Cardiac muscle cell (in vitro differentiated cells and primary cell): ENCODE measurements around the gene GSE1. TPM values are rescaled to one million over a fixed set of nuclear protein-coding genes. Genes with fewer than 3 reads are reported as not detected.

Source experiments
- DNase-seq, 2 donors: peaks; one replicate each; pipeline versions ENCODE4 v3.0.0 to v3.0.0-alpha.2; 2010 to 2017; ENCODE audit warnings: low read depth in 1 of 2, low spot score in 1 of 2
- H3K27ac ChIP-seq: fragments of 200-600 bp; sonication (generic); 2 replicates; pipeline ENCODE4 v1.5.1; 2016
- H3K27me3 ChIP-seq: fragments of 200-600 bp; sonication (generic); 2 replicates; pipeline ENCODE4 v1.6.0; 2016; ENCODE audit warnings: control low read depth
- H3K36me3 ChIP-seq: fragments of 200-600 bp; sonication (generic); 2 replicates; pipeline ENCODE4 v1.5.1; 2016; ENCODE audit warnings: control low read depth
- H3K4me1 ChIP-seq: fragments of 200-600 bp; sonication (generic); 2 replicates; pipeline ENCODE4 v1.8.1; 2017; ENCODE audit warnings: low read depth, mild to moderate bottlenecking, mixed run types
- H3K4me3 ChIP-seq: fragments of 200-600 bp; sonication (generic); 2 replicates; pipeline ENCODE4 v1.5.1; 2016; ENCODE audit warnings: mild to moderate bottlenecking
- H3K9me3 ChIP-seq: fragments of 200-600 bp; sonication (generic); 2 replicates; pipeline ENCODE4 v1.5.1; 2017; ENCODE audit warnings: low read depth, mild to moderate bottlenecking, control low read depth
- CTCF ChIP-seq: IDR thresholded peaks from 2 replicates; pipeline ENCODE4 v1.5.1; 2012; ENCODE audit warnings: low read depth, mild to moderate bottlenecking, low read length
- polyA plus RNA-seq: library from polyadenylated mRNA; unstranded; fragments of >200 nt; fragmentation: Nextera tagmentation; extraction: Ambion mirVana; gene quantifications from 2 replicates; pipeline ENCODE4 v1.2.1, GENCODE V29; 2016
- total RNA-seq: library from RNA; depleted of rRNA; stranded (reverse); fragments of >200 nt; gene quantifications from 2 replicates; pipeline ENCODE4 v1.2.3, GENCODE V29; 2016

GSE1 gene
- total and polyA plus RNA-seq, 2 experiments from 2014 or later = 48.8 to 174 TPM

- H3K4me3 ChIP-seq = peak overlapping the region; percentile 75
- peak in 1 of 2 donors; percentile 75 for DNase-seq
These were observed 2.1 kb downstream of the GSE1 start for GRCh38 chr16:85615014-85615851.

GRCh38 chr16:85615852-85616606 is 2.9 kb downstream of the GSE1 start:
- H3K36me3 ChIP-seq = no peaks in the 10 kb centered on the region
- peak; percentile 85 to 87 for DNase-seq
- H3K27me3 ChIP-seq = no peaks in the 10 kb centered on the region
- TF ChIP-seq CTCF = peak; percentile 96
- no peak overlapping the region for H3K4me3 ChIP-seq
- H3K27ac ChIP-seq = peak overlapping the region; percentile 68
- H3K9me3 ChIP-seq = no peaks in the 10 kb centered on the region
- peaks cover 29% of the 10 kb centered on the region for H3K4me1 ChIP-seq

More at GRCh38 chr16:85615014-85615851, 2.1 kb downstream of the GSE1 start:
- Histone ChIP-seq H3K36me3 (no peaks in the 10 kb centered on the region), H3K9me3 (no peaks in the 10 kb centered on the region), H3K27me3 (no peaks in the 10 kb centered on the region), H3K27ac (peak overlapping the region; percentile 68), H3K4me1 (peaks cover 34% of the 10 kb centered on the region)
- TF ChIP-seq CTCF = no peak

- peak overlapping the region; percentile 19 for H3K27ac ChIP-seq
These were observed 3.6 kb downstream of the GSE1 start for GRCh38 chr16:85616607-85617321.

GRCh38 chr16:85617948-85618347 is 4.8 kb downstream of the GSE1 start:
- no peaks in the 10 kb centered on the region for H3K36me3 ChIP-seq
- no peak overlapping the region for H3K4me3 ChIP-seq
- no peaks in the 10 kb centered on the region for H3K9me3 ChIP-seq
- no peak overlapping the region for H3K27ac ChIP-seq
- H3K27me3 ChIP-seq = no peaks in the 10 kb centered on the region
- DNase-seq = no peak
- TF ChIP-seq CTCF = no peak
- H3K4me1 ChIP-seq = peaks cover 35% of the 10 kb centered on the region

More at GRCh38 chr16:85616607-85617321, 3.6 kb downstream of the GSE1 start:
- Histone ChIP-seq H3K9me3 (no peaks in the 10 kb centered on the region), H3K4me1 (peaks cover 29% of the 10 kb centered on the region), H3K36me3 (no peaks in the 10 kb centered on the region), H3K27me3 (no peaks in the 10 kb centered on the region), H3K4me3 (no peak overlapping the region)
- no peak for TF ChIP-seq CTCF
- no peak for DNase-seq

- Histone ChIP-seq H3K27me3 (no peaks in the 10 kb centered on the region), H3K36me3 (no peaks in the 10 kb centered on the region), H3K9me3 (no peaks in the 10 kb centered on the region), H3K27ac (no peak overlapping the region), H3K4me3 (no peak overlapping the region), H3K4me1 (peaks cover 35% of the 10 kb centered on the region)
- no peak for TF ChIP-seq CTCF
- DNase-seq = no peak
These were observed 5.4 kb downstream of the GSE1 start for GRCh38 chr16:85618521-85618920.
